Measurements from ENCODE around the gene IQCB1. TPM values are rescaled to one million over a fixed set of nuclear protein-coding genes. Genes with fewer than 3 reads are reported as not detected.

The IQCB1 gene
- total and polyA plus RNA-seq, 10 of the 15 experiments (the other 5 are each of a cell fraction or from before 2014, with no cell fraction given), result 36.0 to 69.4 (median 48.9) TPM

- TF ChIP-seq, protein P1, sequence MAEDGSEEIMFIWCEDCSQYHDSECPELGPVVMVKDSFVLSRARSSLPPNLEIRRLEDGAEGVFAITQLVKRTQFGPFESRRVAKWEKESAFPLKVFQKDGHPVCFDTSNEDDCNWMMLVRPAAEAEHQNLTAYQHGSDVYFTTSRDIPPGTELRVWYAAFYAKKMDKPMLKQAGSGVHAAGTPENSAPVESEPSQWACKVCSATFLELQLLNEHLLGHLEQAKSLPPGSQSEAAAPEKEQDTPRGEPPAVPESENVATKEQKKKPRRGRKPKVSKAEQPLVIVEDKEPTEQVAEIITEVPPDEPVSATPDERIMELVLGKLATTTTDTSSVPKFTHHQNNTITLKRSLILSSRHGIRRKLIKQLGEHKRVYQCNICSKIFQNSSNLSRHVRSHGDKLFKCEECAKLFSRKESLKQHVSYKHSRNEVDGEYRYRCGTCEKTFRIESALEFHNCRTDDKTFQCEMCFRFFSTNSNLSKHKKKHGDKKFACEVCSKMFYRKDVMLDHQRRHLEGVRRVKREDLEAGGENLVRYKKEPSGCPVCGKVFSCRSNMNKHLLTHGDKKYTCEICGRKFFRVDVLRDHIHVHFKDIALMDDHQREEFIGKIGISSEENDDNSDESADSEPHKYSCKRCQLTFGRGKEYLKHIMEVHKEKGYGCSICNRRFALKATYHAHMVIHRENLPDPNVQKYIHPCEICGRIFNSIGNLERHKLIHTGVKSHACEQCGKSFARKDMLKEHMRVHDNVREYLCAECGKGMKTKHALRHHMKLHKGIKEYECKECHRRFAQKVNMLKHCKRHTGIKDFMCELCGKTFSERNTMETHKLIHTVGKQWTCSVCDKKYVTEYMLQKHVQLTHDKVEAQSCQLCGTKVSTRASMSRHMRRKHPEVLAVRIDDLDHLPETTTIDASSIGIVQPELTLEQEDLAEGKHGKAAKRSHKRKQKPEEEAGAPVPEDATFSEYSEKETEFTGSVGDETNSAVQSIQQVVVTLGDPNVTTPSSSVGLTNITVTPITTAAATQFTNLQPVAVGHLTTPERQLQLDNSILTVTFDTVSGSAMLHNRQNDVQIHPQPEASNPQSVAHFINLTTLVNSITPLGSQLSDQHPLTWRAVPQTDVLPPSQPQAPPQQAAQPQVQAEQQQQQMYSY (CRISPR knock-in tag; IDR thresholded peaks at IDR 0.05), result no peak
- TF ChIP-seq MEF2B (IDR thresholded peaks at IDR 0.05; ENCODE audit: partially characterized antibody, poor library complexity, severe bottlenecking), result peak; percentile 21
- TF ChIP-seq BACH1 (IDR thresholded peaks at IDR 0.05; ENCODE audit: borderline replicate concordance), result peak; percentile 73
- TF ChIP-seq, protein P2, sequence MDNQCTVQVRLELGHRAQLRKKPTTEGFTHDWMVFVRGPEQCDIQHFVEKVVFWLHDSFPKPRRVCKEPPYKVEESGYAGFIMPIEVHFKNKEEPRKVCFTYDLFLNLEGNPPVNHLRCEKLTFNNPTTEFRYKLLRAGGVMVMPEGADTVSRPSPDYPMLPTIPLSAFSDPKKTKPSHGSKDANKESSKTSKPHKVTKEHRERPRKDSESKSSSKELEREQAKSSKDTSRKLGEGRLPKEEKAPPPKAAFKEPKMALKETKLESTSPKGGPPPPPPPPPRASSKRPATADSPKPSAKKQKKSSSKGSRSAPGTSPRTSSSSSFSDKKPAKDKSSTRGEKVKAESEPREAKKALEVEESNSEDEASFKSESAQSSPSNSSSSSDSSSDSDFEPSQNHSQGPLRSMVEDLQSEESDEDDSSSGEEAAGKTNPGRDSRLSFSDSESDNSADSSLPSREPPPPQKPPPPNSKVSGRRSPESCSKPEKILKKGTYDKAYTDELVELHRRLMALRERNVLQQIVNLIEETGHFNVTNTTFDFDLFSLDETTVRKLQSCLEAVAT (IDR thresholded peaks at IDR 0.05), result 0 out of 2 replicates have a peak, but pooled peaks have one; percentile 71
- TF ChIP-seq RB1 (IDR thresholded peaks at IDR 0.05; ENCODE audit: borderline replicate concordance), result peak; percentile 92; the same call in 1 of the 2 replicates
- no peak for TF ChIP-seq ATF7 (IDR thresholded peaks at IDR 0.05; ENCODE audit: low read depth)
- no peak for TF ChIP-seq YBX1 (IDR thresholded peaks at IDR 0.05)
- 0 out of 2 replicates have a peak, but pooled peaks have one; percentile 54 for TF ChIP-seq NBN (IDR thresholded peaks at IDR 0.05)
- TF ChIP-seq ZNF24 (IDR thresholded peaks at IDR 0.05), result no peak
- peak; percentile 64; the same call in 1 of the 2 replicates for TF ChIP-seq MXI1 (IDR thresholded peaks at IDR 0.05; ENCODE audit: low read depth, low read length)
- TF ChIP-seq, protein P3, sequence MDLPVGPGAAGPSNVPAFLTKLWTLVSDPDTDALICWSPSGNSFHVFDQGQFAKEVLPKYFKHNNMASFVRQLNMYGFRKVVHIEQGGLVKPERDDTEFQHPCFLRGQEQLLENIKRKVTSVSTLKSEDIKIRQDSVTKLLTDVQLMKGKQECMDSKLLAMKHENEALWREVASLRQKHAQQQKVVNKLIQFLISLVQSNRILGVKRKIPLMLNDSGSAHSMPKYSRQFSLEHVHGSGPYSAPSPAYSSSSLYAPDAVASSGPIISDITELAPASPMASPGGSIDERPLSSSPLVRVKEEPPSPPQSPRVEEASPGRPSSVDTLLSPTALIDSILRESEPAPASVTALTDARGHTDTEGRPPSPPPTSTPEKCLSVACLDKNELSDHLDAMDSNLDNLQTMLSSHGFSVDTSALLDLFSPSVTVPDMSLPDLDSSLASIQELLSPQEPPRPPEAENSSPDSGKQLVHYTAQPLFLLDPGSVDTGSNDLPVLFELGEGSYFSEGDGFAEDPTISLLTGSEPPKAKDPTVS (IDR thresholded peaks at IDR 0.05; ENCODE audit: low read depth, low read length), result no peak
- TF ChIP-seq E4F1 (IDR thresholded peaks at IDR 0.05; ENCODE audit: borderline replicate concordance, partially characterized antibody), result no peak
- no peak for TF ChIP-seq SIX5 (IDR thresholded peaks at IDR 0.05; ENCODE audit: low read depth, low read length, severe bottlenecking)
- TF ChIP-seq MEF2A (IDR thresholded peaks at IDR 0.05; ENCODE audit: insufficient read depth, low read depth, low read length), result no peak
- TF ChIP-seq PAX5 (IDR thresholded peaks at IDR 0.05; ENCODE audit: borderline replicate concordance, low read depth, low read length), result 0 out of 2 replicates have a peak, but pooled peaks have one; percentile 41
- TF ChIP-seq CREM (IDR thresholded peaks at IDR 0.05; ENCODE audit: low read depth), result peak; percentile 75
- 0 out of 2 replicates have a peak, but pooled peaks have one; percentile 28 for TF ChIP-seq NR2C1 (IDR thresholded peaks at IDR 0.05)
Measured at GRCh38 chr3:121834671-121835464, at the start of gene IQCB1, which contains the start of gene EAF2 (continued).

All from GM12878 (cell line).